GM19023 (cell line): ENCODE measurements around the gene LRMDA.
"Not testable (repeated sequence)": the region's sequence is repeated elsewhere in the genome, so short reads cannot be mapped to it uniquely, and the experiment has no call there.

Experiments
- ATAC-seq: cut with Tn5 transposase; IDR thresholded peaks from one replicate; pipeline ENCODE4 v1.9.1; 2021; ENCODE audit warnings: mild to moderate bottlenecking, moderate library complexity; ENCODE audit not compliant: unreplicated experiment

LRMDA gene

GRCh38 chr10:76126607-76127527 is 695.4 kb downstream of the LRMDA start:
- no peak for ATAC-seq

GRCh38 chr10:76127984-76128589 is 696.7 kb downstream of the LRMDA start:
- ATAC-seq, result no peak

GRCh38 chr10:76129213-76129612 is 697.8 kb downstream of the LRMDA start:
- ATAC-seq, result no peak

- no peak for ATAC-seq
Observed at GRCh38 chr10:76130892-76131291, 699.5 kb downstream of the LRMDA start.

GRCh38 chr10:76133597-76134255 is 702.3 kb downstream of the LRMDA start:
- no peak for ATAC-seq

- no peak for ATAC-seq
Observed at GRCh38 chr10:76136961-76137360, 705.5 kb downstream of the LRMDA start.

- ATAC-seq, result no peak
Observed at GRCh38 chr10:76138286-76138685, 706.9 kb downstream of the LRMDA start.

GRCh38 chr10:76138906-76139305 is 707.5 kb downstream of the LRMDA start:
- ATAC-seq, result no peak

- ATAC-seq, result no peak
Observed at GRCh38 chr10:76139431-76139830, 708.0 kb downstream of the LRMDA start.

GRCh38 chr10:76141376-76141775 is 710.0 kb downstream of the LRMDA start:
- no peak for ATAC-seq

- not testable (repeated sequence) for ATAC-seq
Observed at GRCh38 chr10:76148217-76148616, 716.8 kb downstream of the LRMDA start.

- ATAC-seq, result no peak
Observed at GRCh38 chr10:76149182-76149581, 717.8 kb downstream of the LRMDA start.

- ATAC-seq, result no peak
Observed at GRCh38 chr10:76149602-76150138, 718.2 kb downstream of the LRMDA start.

GRCh38 chr10:76150139-76150875 is 718.9 kb downstream of the LRMDA start:
- no peak for ATAC-seq

GRCh38 chr10:76150876-76151288 is 719.5 kb downstream of the LRMDA start:
- no peak for ATAC-seq

- no peak for ATAC-seq
Observed at GRCh38 chr10:76152186-76152585, 720.8 kb downstream of the LRMDA start.

- ATAC-seq, result no peak
Observed at GRCh38 chr10:76155961-76156360, 724.5 kb downstream of the LRMDA start.

GRCh38 chr10:76160446-76161300 is 729.2 kb downstream of the LRMDA start:
- ATAC-seq, result no peak

GRCh38 chr10:76161301-76161582 is 729.8 kb downstream of the LRMDA start:
- ATAC-seq, result no peak

- ATAC-seq, result no peak
Observed at GRCh38 chr10:76168437-76168836, 737.0 kb downstream of the LRMDA start.
